Limb (tissue), 2 donors: ENCODE results near the gene PLPP1.

Experiments
- DNase-seq, 2 donors: peaks; one replicate each; pipeline ENCODE4 v3.0.0-alpha.2; 2016; ENCODE audit errors: extremely low spot score in 2 of 2

PLPP1 gene

GRCh38 chr5:55534436-55535198 is at the start of gene PLPP1:
PLPP1 (minus strand) TSS chr5:55534964; CDS start chr5:55534629, 335 bp downstream.
- peak; percentile 93 to 95 for DNase-seq

GRCh38 chr5:55583578-55583977 is 48.8 kb upstream of the PLPP1 start:
- no peak for DNase-seq

DNA sequence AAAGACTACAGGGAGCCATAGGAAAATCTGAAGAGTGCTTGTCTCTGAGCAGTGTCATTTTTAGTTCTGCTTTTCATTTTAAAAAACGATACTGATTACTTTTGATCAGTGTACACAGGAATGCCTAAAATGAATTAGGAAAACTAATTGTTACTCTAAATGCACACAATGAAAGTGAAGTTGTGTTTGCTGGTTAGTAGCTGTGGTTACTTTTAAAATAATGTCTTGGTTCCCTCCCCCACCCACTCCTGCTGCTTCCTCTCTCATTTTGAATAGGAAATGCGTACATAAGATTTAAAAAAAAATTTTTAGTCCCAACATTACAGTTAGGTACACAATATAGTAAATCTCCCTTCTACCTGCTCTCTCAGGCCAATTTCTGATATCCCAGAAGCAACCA is 47.5 kb upstream of the PLPP1 start:
- no peak for DNase-seq

DNA sequence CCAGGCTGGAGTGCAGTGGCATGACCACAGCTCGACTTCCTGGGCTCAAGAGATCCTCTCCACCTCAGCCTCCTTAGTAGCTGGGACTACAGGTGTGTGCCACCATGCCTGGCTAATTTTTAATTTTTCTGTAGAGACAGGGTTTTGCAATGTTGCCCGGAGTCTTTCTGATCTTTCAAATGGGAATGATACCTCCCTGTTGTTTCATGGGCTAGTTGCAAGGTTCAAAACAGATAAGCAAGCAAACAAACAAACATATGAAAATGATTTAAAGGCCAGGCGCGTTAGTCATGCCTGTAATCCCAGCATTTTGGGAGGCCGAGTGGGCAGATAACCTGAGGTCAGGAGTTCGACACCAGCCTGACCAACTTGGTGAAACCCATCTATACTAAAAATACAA is 45.3 kb upstream of the PLPP1 start:
- no peak for DNase-seq

DNA sequence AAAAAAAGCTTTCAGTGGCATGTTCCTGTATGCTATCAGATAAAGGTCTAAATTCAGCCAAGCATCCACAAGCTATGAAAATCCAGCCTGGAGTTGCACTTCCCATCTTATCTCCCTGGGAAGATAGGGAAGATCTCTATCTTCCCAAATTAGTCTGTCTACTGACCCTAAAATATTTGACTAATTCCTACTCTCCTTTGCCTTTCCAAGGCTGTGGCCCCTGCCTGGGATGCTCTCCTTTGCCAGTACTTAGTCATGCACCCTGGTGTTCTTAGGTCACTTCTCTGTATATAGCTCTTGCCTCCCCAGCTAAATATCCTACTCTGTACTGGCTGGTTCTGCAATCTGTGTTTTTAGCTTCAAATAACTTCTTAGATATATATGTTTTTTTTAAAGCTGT is 44.0 kb upstream of the PLPP1 start:
- no peak for DNase-seq

- DNase-seq = no peak
Measured at GRCh38 chr5:55577353-55578060, 42.7 kb upstream of the PLPP1 start.

DNA sequence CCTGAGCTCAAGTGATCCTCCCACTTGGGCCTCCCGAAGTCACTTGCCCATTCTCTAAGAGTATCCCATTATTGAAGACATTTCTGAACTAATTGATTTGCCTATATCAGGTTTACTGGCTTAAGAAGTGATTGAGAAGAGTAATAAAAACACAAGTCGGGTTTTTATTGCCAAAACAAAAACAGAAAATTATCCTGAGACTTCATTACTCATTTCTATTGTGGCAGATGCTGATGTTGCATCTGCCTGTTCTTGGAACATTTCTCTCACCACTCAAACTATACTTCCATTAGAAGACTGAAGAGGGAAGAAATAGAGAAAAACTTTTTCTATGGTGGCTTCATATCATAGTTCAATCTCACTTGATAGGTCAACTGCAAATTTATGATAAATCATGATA is 41.9 kb upstream of the PLPP1 start:
- DNase-seq = no peak

GRCh38 chr5:55575815-55576583 is 41.2 kb upstream of the PLPP1 start:
- no peak for DNase-seq

DNA sequence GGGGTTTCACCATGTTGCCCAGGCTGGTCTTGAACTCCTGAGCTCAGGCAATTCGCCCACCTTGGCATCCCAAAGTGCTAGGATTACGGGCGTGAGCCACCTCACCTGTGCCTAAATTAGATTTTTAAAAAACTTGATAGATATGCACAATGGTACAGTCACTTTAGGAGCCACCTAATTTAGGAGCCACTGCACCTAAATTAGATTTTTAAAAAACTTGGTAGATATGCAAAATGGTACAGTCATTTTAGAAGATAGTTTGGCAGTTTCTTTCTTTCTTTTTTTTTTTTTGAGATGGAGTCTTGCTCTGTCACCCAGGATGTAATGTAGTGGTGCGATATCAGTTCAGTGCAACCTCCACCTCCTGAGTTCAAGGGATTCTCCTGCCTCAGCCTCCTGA is 37.8 kb upstream of the PLPP1 start:
- no peak for DNase-seq

DNA sequence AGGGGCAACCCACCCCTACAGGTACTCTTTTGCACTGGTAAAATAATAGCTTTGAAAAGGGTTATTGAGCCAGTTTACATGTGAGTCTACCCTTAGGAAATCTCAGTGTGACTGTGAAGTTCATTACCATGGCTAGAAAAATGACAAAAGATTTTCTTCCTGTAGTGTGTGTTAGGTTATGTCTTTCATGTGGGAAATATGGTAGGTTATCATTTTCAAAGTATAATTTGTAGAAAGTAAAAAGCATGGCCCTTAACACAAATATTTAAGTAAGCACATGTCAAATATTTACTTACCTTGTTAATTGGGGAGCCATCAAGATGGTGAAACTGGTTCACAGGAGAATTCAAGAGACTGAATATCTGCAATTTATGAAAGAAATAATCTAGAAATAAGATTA is 37.3 kb upstream of the PLPP1 start:
- DNase-seq = no peak

DNA sequence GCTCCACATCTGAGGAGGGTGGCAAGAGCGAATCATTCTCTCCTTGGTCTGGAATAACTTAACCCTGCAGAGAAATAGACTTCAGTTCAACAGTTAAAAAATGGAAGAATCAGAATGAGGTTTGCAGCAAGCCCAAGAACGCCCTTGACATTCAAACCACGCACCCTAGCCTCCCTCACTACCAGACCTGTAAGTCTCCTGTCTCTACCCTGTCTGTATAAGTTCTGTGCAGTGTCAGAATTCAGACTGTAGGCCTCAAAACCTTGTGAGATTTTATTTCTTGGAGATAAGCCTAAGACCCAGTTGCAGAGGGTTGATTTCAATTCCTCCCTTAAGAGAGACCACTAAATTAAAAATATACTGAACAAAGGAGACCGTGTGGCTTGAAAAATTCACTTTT is 35.8 kb upstream of the PLPP1 start:
- DNase-seq = no peak

GRCh38 chr5:55570026-55570425 is 35.3 kb upstream of the PLPP1 start:
- DNase-seq = no peak

DNA sequence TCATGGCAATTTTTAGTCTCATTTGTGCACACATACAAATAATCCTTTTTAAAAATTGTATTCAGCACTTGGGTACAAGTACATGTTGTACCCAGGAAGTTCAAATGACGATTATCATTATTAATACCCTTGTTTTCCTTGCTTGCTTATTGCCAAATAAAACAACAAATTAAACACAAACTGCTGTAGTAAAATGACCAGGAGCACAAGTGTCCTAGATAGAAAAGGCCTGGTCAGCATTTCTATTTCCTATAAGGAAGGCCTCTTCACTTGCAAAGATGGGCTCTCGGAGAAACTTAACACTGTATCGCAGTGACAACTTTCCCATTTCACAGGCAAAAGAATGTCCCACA is 34.7 kb upstream of the PLPP1 start:
- DNase-seq = no peak

GRCh38 chr5:55568654-55569512 is 34.1 kb upstream of the PLPP1 start:
- DNase-seq = no peak

DNA sequence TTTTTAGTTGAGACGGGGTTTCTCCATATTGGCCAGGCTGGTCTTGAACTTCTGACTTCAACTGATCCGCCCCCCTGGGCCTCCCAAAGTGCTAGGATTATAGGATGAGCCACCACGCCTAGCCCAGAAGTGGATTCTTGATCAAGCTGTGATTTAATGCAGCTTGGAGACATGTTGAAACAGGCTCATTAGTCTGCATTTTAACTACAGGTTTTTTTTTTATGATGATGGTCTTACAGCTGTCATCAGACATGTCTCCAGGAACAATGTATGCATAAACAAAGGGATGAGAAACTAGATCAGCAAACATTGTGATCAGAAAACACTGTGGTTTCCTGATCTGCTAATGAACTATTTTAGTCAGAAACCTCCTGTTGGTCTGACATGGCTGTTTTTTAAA is 30.0 kb upstream of the PLPP1 start:
- no peak for DNase-seq

- no peak for DNase-seq
Measured at GRCh38 chr5:55558484-55558883, 23.7 kb upstream of the PLPP1 start.

DNA sequence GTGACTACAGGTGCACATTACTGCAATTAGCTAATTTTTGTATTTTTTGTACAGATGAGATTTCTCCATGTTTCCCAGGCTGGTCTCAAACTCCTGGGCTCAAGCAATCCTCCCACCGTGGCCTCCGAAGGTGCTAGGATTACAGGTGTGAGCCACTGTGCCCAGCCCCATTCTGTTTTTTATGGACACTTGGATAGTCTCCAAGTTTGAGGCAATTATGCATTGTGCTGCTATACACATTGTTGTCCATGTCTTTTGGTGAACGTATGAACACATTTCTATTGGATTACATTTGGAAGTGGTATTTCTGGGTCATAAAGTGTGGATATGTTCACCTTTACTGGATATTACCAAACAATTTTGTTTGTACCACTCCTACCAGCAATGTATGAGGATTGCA is 22.4 kb upstream of the PLPP1 start:
- no peak for DNase-seq

GRCh38 chr5:55554585-55555202 is 19.9 kb upstream of the PLPP1 start:
- DNase-seq = no peak

DNA sequence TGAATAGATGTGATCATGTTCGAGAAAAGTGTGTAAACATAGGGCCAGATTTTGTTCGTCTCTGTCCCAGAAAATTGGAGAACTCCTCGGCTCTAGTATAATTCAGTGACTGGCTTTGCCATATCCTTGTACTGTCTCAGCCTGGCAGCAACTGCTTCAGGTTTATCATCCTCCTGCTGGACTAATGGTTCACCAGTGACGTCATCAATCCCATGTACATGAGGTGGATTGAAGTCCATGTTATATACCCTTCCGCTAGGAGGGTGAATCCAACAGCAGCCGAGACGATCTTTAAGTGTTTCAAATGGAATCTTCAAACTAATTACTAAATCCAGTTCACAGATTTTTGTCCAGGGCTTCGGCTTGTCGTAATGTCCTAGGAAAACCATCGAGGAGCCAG is 17.1 kb upstream of the PLPP1 start:
- no peak for DNase-seq

- DNase-seq = no peak
Measured at GRCh38 chr5:55551358-55551757, 16.6 kb upstream of the PLPP1 start.

DNA sequence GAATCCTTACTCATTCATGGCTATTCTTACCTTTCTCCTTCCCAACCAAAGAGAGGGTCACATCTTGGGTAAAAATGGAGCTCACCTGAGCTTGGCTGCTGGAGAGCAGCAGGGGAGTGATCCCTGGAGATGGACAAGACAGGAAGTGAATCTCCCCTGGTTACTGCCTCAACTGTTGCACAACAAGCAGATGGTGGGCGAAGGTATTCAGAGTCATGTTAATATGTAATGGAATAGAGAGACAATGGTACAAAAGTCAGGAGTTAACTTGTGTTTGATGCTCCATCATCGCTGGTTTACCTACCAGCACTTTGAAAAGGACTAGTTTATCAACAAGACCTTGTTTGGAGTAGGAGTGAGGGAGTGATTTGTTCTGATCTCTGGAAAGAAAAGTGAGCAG is 13.0 kb upstream of the PLPP1 start:
- no peak for DNase-seq
